ENCODE measurements around the gene VDAC2. TPM values are rescaled to one million over a fixed set of nuclear protein-coding genes. Genes with fewer than 3 reads are reported as not detected.

VDAC2 gene
- total RNA-seq, 1 experiment from 2014 or later = 284 TPM

DNA sequence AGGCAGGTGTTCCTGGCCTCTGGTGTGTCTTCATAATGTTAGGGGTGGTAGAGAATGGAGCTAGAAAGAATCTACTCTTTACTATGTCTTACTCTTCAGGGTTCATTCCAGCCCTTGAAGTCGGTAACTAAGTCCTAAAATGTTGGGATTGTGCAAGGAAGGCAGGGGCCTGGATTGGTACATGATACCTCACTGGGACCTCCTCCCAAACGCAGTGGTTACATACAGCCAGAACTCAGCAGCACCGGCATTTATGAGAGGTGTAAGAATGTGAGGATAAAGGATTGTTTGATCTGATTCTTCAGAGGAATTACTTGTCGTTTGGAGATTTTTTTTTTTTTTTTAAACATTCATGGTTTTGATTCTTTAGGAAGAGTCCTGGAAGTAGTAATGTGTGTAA is 18.2 kb downstream of the VDAC2 start (continued):
- TF ChIP-seq ZBTB21 (CRISPR knock-in tag; IDR thresholded peaks at IDR 0.05; ENCODE audit: borderline replicate concordance) = no peak
- TF ChIP-seq SMAD3 (CRISPR knock-in tag; IDR thresholded peaks at IDR 0.05; ENCODE audit: borderline replicate concordance) = no peak
- TF ChIP-seq, protein P1, sequence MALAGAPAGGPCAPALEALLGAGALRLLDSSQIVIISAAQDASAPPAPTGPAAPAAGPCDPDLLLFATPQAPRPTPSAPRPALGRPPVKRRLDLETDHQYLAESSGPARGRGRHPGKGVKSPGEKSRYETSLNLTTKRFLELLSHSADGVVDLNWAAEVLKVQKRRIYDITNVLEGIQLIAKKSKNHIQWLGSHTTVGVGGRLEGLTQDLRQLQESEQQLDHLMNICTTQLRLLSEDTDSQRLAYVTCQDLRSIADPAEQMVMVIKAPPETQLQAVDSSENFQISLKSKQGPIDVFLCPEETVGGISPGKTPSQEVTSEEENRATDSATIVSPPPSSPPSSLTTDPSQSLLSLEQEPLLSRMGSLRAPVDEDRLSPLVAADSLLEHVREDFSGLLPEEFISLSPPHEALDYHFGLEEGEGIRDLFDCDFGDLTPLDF (CRISPR knock-in tag; IDR thresholded peaks at IDR 0.05) = no peak

DNA sequence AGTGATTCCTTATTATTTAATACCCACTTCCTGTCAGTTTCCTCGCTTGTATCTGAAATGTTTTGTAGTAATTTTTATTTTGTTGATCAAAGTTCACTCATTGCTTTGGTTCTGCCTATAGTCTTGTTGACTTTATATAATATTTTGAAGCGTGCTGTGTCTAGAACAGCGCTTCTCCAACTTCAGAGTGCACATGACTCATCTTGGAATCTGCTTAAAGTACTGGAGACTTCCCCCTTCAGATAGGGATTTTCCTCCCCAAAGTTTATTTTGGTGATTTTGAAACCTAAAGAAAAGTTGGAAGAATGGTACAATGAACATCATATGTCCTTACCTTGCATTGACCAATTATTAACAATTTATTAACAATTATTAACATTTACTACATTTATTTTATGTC is 19.4 kb downstream of the VDAC2 start:
- no peak overlapping the region for H3K4me3 Mint-ChIP-seq
- no peak for ATAC-seq
- peaks cover 55% of the 10 kb centered on the region for H3K4me1 Mint-ChIP-seq
- H3K9me3 Mint-ChIP-seq = no peaks in the 10 kb centered on the region
- ChIA-PET POLR2A (no interaction called here), CTCF (interaction anchor here (0.5 to 6.3 kb wide), 13 partner anchors 8 to 123 kb away, joined by 3 to 145 read pairs (median 4); partner anchors contain the start of genes SAMD8 and VDAC2)
- no peak for DNase-seq (ENCODE audit: low spot score)
- no peaks in the 10 kb centered on the region for H3K27me3 Mint-ChIP-seq (ENCODE audit: low read depth)
- H3K36me3 Mint-ChIP-seq = peaks cover 53% of the 10 kb centered on the region
- no peak overlapping the region for H3K27ac Mint-ChIP-seq
- TF ChIP-seq NR1H2 (CRISPR knock-in tag; IDR thresholded peaks at IDR 0.05) (no peak), ERG (CRISPR knock-in tag; IDR thresholded peaks at IDR 0.05) (no peak), KAT7 (CRISPR knock-in tag; IDR thresholded peaks at IDR 0.05; ENCODE audit: borderline replicate concordance) (no peak), FOXP1 (CRISPR knock-in tag; IDR thresholded peaks at IDR 0.05; ENCODE audit: borderline replicate concordance) (no peak), NR2C2 (CRISPR knock-in tag; IDR thresholded peaks at IDR 0.05) (no peak), ZNF512 (CRISPR knock-in tag; IDR thresholded peaks at IDR 0.05; ENCODE audit: borderline replicate concordance) (no peak), TEAD4 (CRISPR knock-in tag; IDR thresholded peaks at IDR 0.05) (no peak), FOXP4 (CRISPR knock-in tag; IDR thresholded peaks at IDR 0.05) (no peak), PREB (CRISPR knock-in tag; IDR thresholded peaks at IDR 0.05; ENCODE audit: borderline replicate concordance) (no peak), ATF3 (CRISPR knock-in tag; conservative IDR thresholded peaks at IDR 0.05) (no peak), ATF1 (CRISPR knock-in tag; IDR thresholded peaks at IDR 0.05) (no peak), ZNF532 (CRISPR knock-in tag; IDR thresholded peaks at IDR 0.05; ENCODE audit: borderline replicate concordance) (no peak), ELF4 (CRISPR knock-in tag; IDR thresholded peaks at IDR 0.05; ENCODE audit: low read depth) (no peak), AR (CRISPR knock-in tag; IDR thresholded peaks at IDR 0.05) (no peak)
- TF ChIP-seq, protein P2, sequence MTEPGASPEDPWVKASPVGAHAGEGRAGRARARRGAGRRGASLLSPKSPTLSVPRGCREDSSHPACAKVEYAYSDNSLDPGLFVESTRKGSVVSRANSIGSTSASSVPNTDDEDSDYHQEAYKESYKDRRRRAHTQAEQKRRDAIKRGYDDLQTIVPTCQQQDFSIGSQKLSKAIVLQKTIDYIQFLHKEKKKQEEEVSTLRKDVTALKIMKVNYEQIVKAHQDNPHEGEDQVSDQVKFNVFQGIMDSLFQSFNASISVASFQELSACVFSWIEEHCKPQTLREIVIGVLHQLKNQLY (CRISPR knock-in tag; IDR thresholded peaks at IDR 0.05) = no peak
